H9 (cell line): ENCODE results near the gene CACNA2D4. TPM values are rescaled to one million over a fixed set of nuclear protein-coding genes. Genes with fewer than 3 reads are reported as not detected.

ENCODE experiments used
- DNase-seq: peaks from one replicate; pipeline ENCODE4 v3.0.0-alpha.2; 2017
- H2AFZ ChIP-seq: one replicate; pipeline ENCODE4 v1.6.1; 2013; ENCODE audit warnings: mild to moderate bottlenecking, low read length, control low read depth, moderate library complexity
- H2AK5ac ChIP-seq: 2 replicates; pipeline ENCODE4 v1.6.1; 2013; ENCODE audit warnings: low read length, control low read depth, mixed read lengths; ENCODE audit not compliant: insufficient read length
- H2BK120ac ChIP-seq: one replicate; pipeline ENCODE4 v1.6.1; 2013; ENCODE audit warnings: low read depth, mild to moderate bottlenecking, low read length, control low read depth, inconsistent platforms; ENCODE audit not compliant: poor library complexity, severe bottlenecking
- H2BK12ac ChIP-seq: 2 replicates; pipeline ENCODE4 v1.6.1; 2013; ENCODE audit warnings: low read length, control low read depth, mixed read lengths, low read depth; ENCODE audit not compliant: insufficient read length
- H2BK15ac ChIP-seq: 2 replicates; pipeline ENCODE4 v1.6.1; 2013; ENCODE audit warnings: low read depth, low read length, control low read depth
- H2BK20ac ChIP-seq: one replicate; pipeline ENCODE4 v1.6.1; 2013; ENCODE audit warnings: low read depth, mild to moderate bottlenecking, low read length, control low read depth, inconsistent platforms; ENCODE audit not compliant: poor library complexity, severe bottlenecking
- H2BK5ac ChIP-seq: 2 replicates; pipeline ENCODE4 v1.6.1; 2013; ENCODE audit warnings: low read length, control low read depth, mixed read lengths; ENCODE audit not compliant: insufficient read length
- H3K14ac ChIP-seq: 2 replicates; pipeline ENCODE4 v1.6.1; 2013; ENCODE audit warnings: low read length, control low read depth; ENCODE audit not compliant: insufficient read depth
- H3K18ac ChIP-seq: 2 replicates; pipeline ENCODE4 v1.6.1; 2013; ENCODE audit warnings: low read depth, mild to moderate bottlenecking, mixed read lengths, low read length, control low read depth; ENCODE audit not compliant: insufficient read length
- H3K23ac ChIP-seq: 2 replicates; pipeline ENCODE4 v1.6.1; 2013; ENCODE audit warnings: low read length, control low read depth, mixed read lengths, low read depth; ENCODE audit not compliant: insufficient read length
- H3K23me2 ChIP-seq: 2 replicates; pipeline ENCODE4 v1.6.1; 2013; ENCODE audit warnings: low read depth, mild to moderate bottlenecking, mixed read lengths, low read length, control low read depth; ENCODE audit not compliant: insufficient read length, poor library complexity, severe bottlenecking
- H3K27ac ChIP-seq: 2 replicates; pipeline ENCODE4 v1.5.1; 2013; ENCODE audit warnings: low read length, control low read depth, mixed read lengths, low read depth; ENCODE audit not compliant: insufficient read length
- H3K27me3 ChIP-seq: 2 replicates; pipeline ENCODE4 v1.6.1; 2013; ENCODE audit warnings: low read length, control low read depth, inconsistent platforms; ENCODE audit not compliant: insufficient read depth
- H3K4ac ChIP-seq: 2 replicates; pipeline ENCODE4 v1.6.1; 2013; ENCODE audit warnings: low read depth, mild to moderate bottlenecking, control low read depth, inconsistent platforms, low read length, moderate library complexity
- H3K4me1 ChIP-seq: 2 replicates; pipeline ENCODE4 v1.6.1; 2013; ENCODE audit warnings: low read length, control low read depth, inconsistent platforms; ENCODE audit not compliant: insufficient read depth
- H3K4me2 ChIP-seq: 2 replicates; pipeline ENCODE4 v1.6.1; 2013; ENCODE audit warnings: low read length, control low read depth, mixed read lengths; ENCODE audit not compliant: insufficient read length, insufficient read depth
- H3K56ac ChIP-seq: 2 replicates; pipeline ENCODE4 v1.6.1; 2013; ENCODE audit warnings: low read depth, mild to moderate bottlenecking, mixed read lengths, low read length, control low read depth; ENCODE audit not compliant: insufficient read length
- H3K79me1 ChIP-seq: 2 replicates; pipeline ENCODE4 v1.6.1; 2013; ENCODE audit warnings: low read depth, mild to moderate bottlenecking, moderate library complexity, low read length, control low read depth, inconsistent platforms; ENCODE audit not compliant: insufficient read depth, poor library complexity, severe bottlenecking
- H3K79me2 ChIP-seq: 2 replicates; pipeline ENCODE4 v1.6.1; 2013; ENCODE audit warnings: low read length, control low read depth, inconsistent platforms; ENCODE audit not compliant: insufficient read depth
- H3K9ac ChIP-seq: 2 replicates; pipeline ENCODE4 v1.6.1; 2013; ENCODE audit warnings: low read length, control low read depth, mixed read lengths; ENCODE audit not compliant: insufficient read length; ENCODE audit errors: extremely low read depth
- H3K9me3 ChIP-seq: one replicate; pipeline ENCODE4 v1.6.1; 2013; ENCODE audit warnings: low read depth, low read length, inconsistent platforms; ENCODE audit not compliant: control insufficient read depth
- H3T11ph ChIP-seq: one replicate; pipeline ENCODE4 v1.6.1; 2013; ENCODE audit warnings: mild to moderate bottlenecking, low read length, control low read depth, inconsistent platforms
- H4K20me1 ChIP-seq: one replicate; pipeline ENCODE4 v1.6.1; 2013; ENCODE audit not compliant: control insufficient read depth, insufficient read length, insufficient read depth
- H4K5ac ChIP-seq: 2 replicates; pipeline ENCODE4 v1.6.1; 2013; ENCODE audit warnings: low read depth, mild to moderate bottlenecking, mixed read lengths, low read length, control low read depth; ENCODE audit not compliant: insufficient read length
- H4K8ac ChIP-seq: replicated peaks from 2 replicates; pipeline ENCODE4 v1.6.1; 2013; ENCODE audit warnings: low read length, control low read depth, mixed read lengths, low read depth; ENCODE audit not compliant: insufficient read length
- H4K91ac ChIP-seq: 2 replicates; pipeline ENCODE4 v1.6.1; 2013; ENCODE audit warnings: low read depth, mild to moderate bottlenecking, moderate library complexity, mixed read lengths, low read length, control low read depth; ENCODE audit not compliant: insufficient read length
- H3K27ac Mint-ChIP-seq, 3 experiments: 2 replicates in 2 of 3; 3 replicates in 1 of 3; pipeline ENCODE4 v1.8.0; 2020 to 2021; ENCODE audit warnings: mixed read lengths in 3 of 3, mild to moderate bottlenecking in 1 of 3, moderate library complexity in 1 of 3
- H3K27me3 Mint-ChIP-seq: 2 replicates; pipeline ENCODE4 v1.8.0; 2021; ENCODE audit warnings: low read depth, mild to moderate bottlenecking, moderate library complexity, mixed read lengths
- H3K36me3 Mint-ChIP-seq, 3 experiments: 2 replicates in 2 of 3; 3 replicates in 1 of 3; pipeline ENCODE4 v1.8.0; 2020 to 2021; ENCODE audit warnings: low read depth in 3 of 3, mixed read lengths in 3 of 3; ENCODE audit not compliant: insufficient read depth in 1 of 3
- H3K4me1 Mint-ChIP-seq, 2 experiments: 2 replicates each; pipeline ENCODE4 v1.8.0; 2020; ENCODE audit warnings: mixed read lengths in 2 of 2
- H3K4me3 Mint-ChIP-seq, 2 experiments: 2 replicates in 1 of 2; 3 replicates in 1 of 2; pipeline ENCODE4 v1.8.0; 2020 to 2021; ENCODE audit warnings: mild to moderate bottlenecking in 2 of 2, mixed read lengths in 2 of 2, moderate library complexity in 1 of 2
- H3K9me3 Mint-ChIP-seq, 2 experiments: 2 replicates in 1 of 2; 3 replicates in 1 of 2; pipeline ENCODE4 v1.8.0; 2020; ENCODE audit warnings: mild to moderate bottlenecking in 2 of 2, mixed read lengths in 2 of 2, moderate library complexity in 1 of 2
- WGBS: extraction: QIAGEN DNeasy Blood & Tissue Kit; methylation state at CpG from one replicate; pipeline ENCODE4 v1.1.7; 2013; ENCODE audit warnings: missing lambda C conversion rate, low lambda C conversion rate, mixed read lengths; ENCODE audit not compliant: insufficient read length; ENCODE audit errors: extremely low coverage; 5-methylcytosine and 5-hydroxymethylcytosine counted together
- total RNA-seq: library from RNA; stranded (reverse); gene quantifications from 2 replicates; pipeline ENCODE4 v1.2.1, GENCODE V29; 2021
- TF ChIP-seq, protein P1 (sequence below): fragments of 200-600 bp; sonication (generic); conservative IDR thresholded peaks from 3 replicates; pipeline ENCODE4 v1.8.0; 2021; ENCODE audit warnings: antibody characterized with exemption, mild to moderate bottlenecking

CACNA2D4 gene
- total RNA-seq, 1 experiment from 2014 or later: 0.79 TPM

GRCh38 chr12:1876086-1876485 is 42.4 kb downstream of the CACNA2D4 start:
- H3K23ac ChIP-seq: no peak overlapping the region
- H2BK20ac ChIP-seq: no peak overlapping the region
- H3K27me3 ChIP-seq: no peaks in the 10 kb centered on the region
- Mint-ChIP-seq H3K36me3 (no peaks in the 10 kb centered on the region; a peak in 2 of 7 replicates), H3K27me3 (peaks cover 4% of the 10 kb centered on the region), H3K4me1 (peaks cover 0 to 2% of the 10 kb centered on the region in 2 experiments; a peak in 1 of 4 replicates), H3K4me3 (no peak overlapping the region), H3K9me3 (peaks cover 5% of the 10 kb centered on the region in 2 experiments; a peak in 3 of 5 replicates), H3K27ac (no peak overlapping the region)
- no peak overlapping the region for H4K8ac ChIP-seq
- no peak overlapping the region for H3K4me2 ChIP-seq
- TF ChIP-seq, protein P1, sequence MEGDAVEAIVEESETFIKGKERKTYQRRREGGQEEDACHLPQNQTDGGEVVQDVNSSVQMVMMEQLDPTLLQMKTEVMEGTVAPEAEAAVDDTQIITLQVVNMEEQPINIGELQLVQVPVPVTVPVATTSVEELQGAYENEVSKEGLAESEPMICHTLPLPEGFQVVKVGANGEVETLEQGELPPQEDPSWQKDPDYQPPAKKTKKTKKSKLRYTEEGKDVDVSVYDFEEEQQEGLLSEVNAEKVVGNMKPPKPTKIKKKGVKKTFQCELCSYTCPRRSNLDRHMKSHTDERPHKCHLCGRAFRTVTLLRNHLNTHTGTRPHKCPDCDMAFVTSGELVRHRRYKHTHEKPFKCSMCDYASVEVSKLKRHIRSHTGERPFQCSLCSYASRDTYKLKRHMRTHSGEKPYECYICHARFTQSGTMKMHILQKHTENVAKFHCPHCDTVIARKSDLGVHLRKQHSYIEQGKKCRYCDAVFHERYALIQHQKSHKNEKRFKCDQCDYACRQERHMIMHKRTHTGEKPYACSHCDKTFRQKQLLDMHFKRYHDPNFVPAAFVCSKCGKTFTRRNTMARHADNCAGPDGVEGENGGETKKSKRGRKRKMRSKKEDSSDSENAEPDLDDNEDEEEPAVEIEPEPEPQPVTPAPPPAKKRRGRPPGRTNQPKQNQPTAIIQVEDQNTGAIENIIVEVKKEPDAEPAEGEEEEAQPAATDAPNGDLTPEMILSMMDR: no peak
- H3K4me1 ChIP-seq: no peaks in the 10 kb centered on the region
- H3K56ac ChIP-seq: no peak overlapping the region
- H3K27ac ChIP-seq: no peak overlapping the region
- H3K9me3 ChIP-seq: no peaks in the 10 kb centered on the region
- no peak overlapping the region for H3K4ac ChIP-seq
- H2BK120ac ChIP-seq: no peak overlapping the region
- no peak overlapping the region for H3K9ac ChIP-seq
- no peaks in the 10 kb centered on the region for H3K23me2 ChIP-seq
- no peak overlapping the region for H2BK15ac ChIP-seq
- H4K91ac ChIP-seq: no peak overlapping the region
- H3K18ac ChIP-seq: no peak overlapping the region
- no peak overlapping the region for H2AK5ac ChIP-seq
- no peak overlapping the region for H3K14ac ChIP-seq
- no peak overlapping the region for H4K5ac ChIP-seq
- H2BK5ac ChIP-seq: no peak overlapping the region
- H2BK12ac ChIP-seq: no peak overlapping the region
- H4K20me1 ChIP-seq: peaks cover 3% of the 10 kb centered on the region
- no peaks in the 10 kb centered on the region for H3K79me2 ChIP-seq
- H3K79me1 ChIP-seq: no peaks in the 10 kb centered on the region
- no peak overlapping the region for H2AFZ ChIP-seq
- no peak for DNase-seq
- no peak overlapping the region for H3T11ph ChIP-seq
- WGBS: no CpG with 5 or more reads among the region's 3 CpGs
